Effector memory CD4-positive, alpha-beta T cell (primary cell): ENCODE data around the gene TRAPPC5.

ENCODE experiments used
- DNase-seq, 3 donors: peaks; one replicate each; pipeline ENCODE4 v3.0.0-alpha.2; 2020
- H3K27ac ChIP-seq: 2 replicates; pipeline ENCODE4 v1.7.0; 2013; ENCODE audit warnings: mild to moderate bottlenecking, low read length, moderate library complexity; ENCODE audit not compliant: insufficient read depth, poor library complexity, severe bottlenecking
- H3K27me3 ChIP-seq: replicated peaks from 2 replicates; pipeline ENCODE4 v1.7.0; 2013; ENCODE audit warnings: mild to moderate bottlenecking, low read length; ENCODE audit not compliant: insufficient read depth, control insufficient read depth, poor library complexity, severe bottlenecking
- H3K36me3 ChIP-seq: 2 replicates; pipeline ENCODE4 v1.7.0; 2013; ENCODE audit warnings: mild to moderate bottlenecking, low read length, moderate library complexity; ENCODE audit not compliant: control insufficient read depth, insufficient read depth
- H3K4me1 ChIP-seq: 2 replicates; pipeline ENCODE4 v1.7.0; 2013; ENCODE audit warnings: low read length, mild to moderate bottlenecking; ENCODE audit not compliant: control insufficient read depth, insufficient read depth, poor library complexity, severe bottlenecking
- H3K4me3 ChIP-seq: 2 replicates; pipeline ENCODE4 v1.7.0; 2013; ENCODE audit warnings: low read length, low read depth, mild to moderate bottlenecking; ENCODE audit not compliant: insufficient read depth, poor library complexity, severe bottlenecking
- H3K9me3 ChIP-seq: 2 replicates; pipeline ENCODE4 v1.7.0; 2013; ENCODE audit warnings: mild to moderate bottlenecking, low read length, moderate library complexity; ENCODE audit not compliant: control insufficient read depth

TRAPPC5 gene

DNA sequence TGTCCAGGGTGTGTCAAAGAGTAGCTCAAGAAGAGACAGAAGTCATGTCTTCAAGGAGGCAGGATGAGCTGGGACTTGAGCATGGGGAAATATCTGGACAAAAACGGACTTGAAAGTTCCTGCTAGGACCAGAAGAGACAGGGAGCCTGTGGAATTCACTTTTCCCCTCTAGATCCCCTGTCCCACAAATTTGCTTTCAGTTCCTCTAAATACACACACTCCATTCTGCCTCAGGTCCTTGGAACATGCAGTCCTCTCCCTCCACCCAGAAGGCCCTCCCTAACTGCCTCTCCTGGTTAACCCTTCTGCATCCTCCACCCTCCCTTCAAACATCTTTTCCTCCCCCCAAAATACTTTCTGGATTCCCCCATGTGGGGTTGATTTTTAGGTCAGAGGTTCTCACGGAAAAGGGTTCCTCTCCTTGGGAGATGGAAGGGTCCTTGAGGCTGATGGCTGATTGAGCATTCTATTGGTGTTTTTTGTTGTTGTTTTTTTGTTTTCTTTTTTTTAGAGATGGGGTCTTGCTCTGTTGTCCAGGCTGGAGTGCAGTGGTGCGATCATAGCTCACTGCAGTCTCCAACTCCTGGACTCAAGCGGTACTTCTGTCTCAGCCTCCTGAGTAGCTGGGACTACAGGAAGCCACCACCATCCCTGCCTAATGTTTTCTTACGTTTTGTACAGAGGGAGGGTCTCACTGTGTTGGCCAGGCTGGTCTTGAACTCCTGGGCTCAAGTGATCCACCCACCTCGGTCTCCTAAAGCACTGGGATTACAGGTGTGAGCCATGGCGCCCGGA, 18.7 kb upstream of the TRAPPC5 start:
- no peaks in the 10 kb centered on the region for H3K9me3 ChIP-seq
- peaks cover 7% of the 10 kb centered on the region for H3K4me1 ChIP-seq
- no peaks in the 10 kb centered on the region for H3K36me3 ChIP-seq
- H3K27ac ChIP-seq, result no peak overlapping the region
- DNase-seq, result no peak
- no peak overlapping the region for H3K4me3 ChIP-seq
- H3K27me3 ChIP-seq, result no peaks in the 10 kb centered on the region

DNA sequence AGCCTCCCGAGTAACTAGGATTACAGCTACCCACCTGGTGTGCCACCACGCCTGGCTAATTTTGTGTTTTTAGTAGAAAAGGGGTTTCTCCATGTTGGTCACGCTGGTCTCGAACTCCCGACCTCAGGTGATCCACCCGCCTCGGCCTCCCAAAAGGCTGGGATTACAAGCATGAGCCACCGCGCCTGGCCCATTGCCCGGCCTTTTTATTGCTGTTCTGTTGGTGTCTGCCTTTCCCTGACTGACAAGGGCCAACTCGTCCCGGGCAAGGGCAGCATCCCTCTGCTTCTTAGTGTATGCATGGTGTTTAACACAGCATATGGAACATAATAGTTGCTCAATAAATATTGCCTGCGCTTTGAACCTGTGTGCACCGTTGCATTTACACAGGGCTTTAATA, 18.0 kb upstream of the TRAPPC5 start:
- H3K4me1 ChIP-seq, result peaks cover 7% of the 10 kb centered on the region
- no peaks in the 10 kb centered on the region for H3K36me3 ChIP-seq
- H3K27me3 ChIP-seq, result no peaks in the 10 kb centered on the region
- DNase-seq, result no peak
- H3K4me3 ChIP-seq, result no peak overlapping the region
- no peaks in the 10 kb centered on the region for H3K9me3 ChIP-seq
- no peak overlapping the region for H3K27ac ChIP-seq

DNA sequence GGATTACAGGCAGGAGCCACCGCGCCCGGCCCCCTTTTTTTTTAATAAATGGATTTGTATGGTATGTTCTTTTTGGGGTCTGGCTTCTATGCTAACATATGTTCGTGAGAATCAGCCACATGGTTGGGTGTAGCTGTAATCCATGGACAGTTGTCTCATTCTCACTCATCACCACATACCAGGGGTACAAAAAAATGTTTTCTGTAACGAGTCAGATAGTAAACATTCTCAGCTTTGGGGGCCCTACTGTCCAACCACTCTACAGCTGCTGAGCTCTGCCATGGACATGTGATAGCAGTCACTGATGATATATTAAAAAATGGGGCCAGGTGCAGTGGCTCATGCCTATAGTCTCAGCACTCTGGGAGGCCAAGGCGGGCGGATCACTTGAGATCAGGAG, 16.9 kb upstream of the TRAPPC5 start:
- Histone ChIP-seq H3K27me3 (no peaks in the 10 kb centered on the region), H3K4me1 (no peaks in the 10 kb centered on the region), H3K36me3 (no peaks in the 10 kb centered on the region), H3K9me3 (no peaks in the 10 kb centered on the region), H3K27ac (no peak overlapping the region), H3K4me3 (no peak overlapping the region)
- DNase-seq, result no peak

DNA sequence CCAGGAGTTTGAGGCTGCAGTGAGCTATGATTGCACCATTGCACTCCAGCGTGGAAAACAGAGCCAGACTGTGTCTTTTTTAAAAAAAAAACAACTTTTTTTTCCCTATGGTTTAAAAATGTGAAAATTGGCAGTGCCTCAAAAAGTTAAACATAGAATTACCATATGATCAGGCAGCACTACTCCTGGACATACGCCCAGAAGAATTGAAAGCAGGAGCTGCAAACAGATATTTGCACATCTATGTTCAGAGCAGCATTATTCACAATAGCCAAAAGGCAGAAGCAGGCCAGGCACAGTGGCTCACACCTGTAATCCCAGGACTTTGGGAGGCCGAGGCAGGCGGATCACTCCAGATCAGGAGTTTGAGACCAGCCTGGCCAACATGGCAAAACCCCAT, 15.6 kb upstream of the TRAPPC5 start:
- Histone ChIP-seq H3K27me3 (no peaks in the 10 kb centered on the region), H3K27ac (no peak overlapping the region), H3K4me3 (no peak overlapping the region), H3K36me3 (no peaks in the 10 kb centered on the region), H3K9me3 (no peaks in the 10 kb centered on the region), H3K4me1 (peaks cover under 1% of the 10 kb centered on the region)
- DNase-seq, result no peak

DNA sequence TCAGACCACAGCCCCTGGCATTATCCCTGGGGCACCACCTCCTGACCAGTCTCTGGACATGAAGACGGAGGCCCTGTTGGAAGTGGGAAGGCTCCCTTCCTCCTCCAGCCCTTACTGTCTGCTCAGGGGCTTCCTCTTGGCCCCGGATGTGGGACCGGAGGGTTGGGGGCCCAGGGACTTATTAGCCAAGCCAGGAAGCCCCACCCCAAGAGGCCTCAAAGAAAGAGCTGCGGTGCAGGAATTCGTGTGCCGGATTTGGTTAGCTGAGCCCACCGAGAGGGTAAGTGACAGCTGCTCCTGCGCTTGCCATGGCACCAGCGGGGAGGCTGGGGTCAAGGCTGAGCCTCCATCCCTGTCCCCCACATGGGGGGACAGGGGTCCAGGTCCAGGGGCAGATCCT, 11.8 kb upstream of the TRAPPC5 start, which contains the start of gene RETN:
Gene RETN, plus strand, starts transcription at position 208 of the 400 bp plus-strand sequence. CDS start 278 bp downstream, outside the sequence.
- Histone ChIP-seq H3K4me3 (no peak within 1 kb of the TSS), H3K9me3 (no peaks in the 10 kb centered on the region), H3K27me3 (peaks cover 3% of the 10 kb centered on the region), H3K27ac (no peak within 1 kb of the TSS), H3K4me1 (peaks cover 4% of the 10 kb centered on the region), H3K36me3 (no peaks in the 10 kb centered on the region)
- DNase-seq, result no peak

DNA sequence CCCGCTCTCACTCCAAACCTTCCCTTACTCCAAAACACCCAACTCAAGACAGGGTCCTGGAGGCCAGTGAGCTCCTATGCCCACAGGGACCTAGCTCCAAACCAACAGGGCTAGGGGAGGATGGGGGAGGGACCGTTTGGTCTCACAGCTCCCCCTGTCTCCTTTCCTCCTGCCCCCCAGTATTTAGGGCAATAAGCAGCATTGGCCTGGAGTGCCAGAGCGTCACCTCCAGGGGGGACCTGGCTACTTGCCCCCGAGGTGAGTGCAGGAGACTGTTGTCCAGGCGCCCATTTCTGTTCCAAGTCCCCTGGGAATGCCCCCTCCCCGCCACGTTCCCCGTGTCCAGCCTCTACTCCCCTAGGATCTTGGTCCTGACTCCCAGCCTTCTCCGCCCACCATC, 11.0 kb upstream of the TRAPPC5 start:
- H3K4me1 ChIP-seq, result peaks cover 4% of the 10 kb centered on the region

DNA sequence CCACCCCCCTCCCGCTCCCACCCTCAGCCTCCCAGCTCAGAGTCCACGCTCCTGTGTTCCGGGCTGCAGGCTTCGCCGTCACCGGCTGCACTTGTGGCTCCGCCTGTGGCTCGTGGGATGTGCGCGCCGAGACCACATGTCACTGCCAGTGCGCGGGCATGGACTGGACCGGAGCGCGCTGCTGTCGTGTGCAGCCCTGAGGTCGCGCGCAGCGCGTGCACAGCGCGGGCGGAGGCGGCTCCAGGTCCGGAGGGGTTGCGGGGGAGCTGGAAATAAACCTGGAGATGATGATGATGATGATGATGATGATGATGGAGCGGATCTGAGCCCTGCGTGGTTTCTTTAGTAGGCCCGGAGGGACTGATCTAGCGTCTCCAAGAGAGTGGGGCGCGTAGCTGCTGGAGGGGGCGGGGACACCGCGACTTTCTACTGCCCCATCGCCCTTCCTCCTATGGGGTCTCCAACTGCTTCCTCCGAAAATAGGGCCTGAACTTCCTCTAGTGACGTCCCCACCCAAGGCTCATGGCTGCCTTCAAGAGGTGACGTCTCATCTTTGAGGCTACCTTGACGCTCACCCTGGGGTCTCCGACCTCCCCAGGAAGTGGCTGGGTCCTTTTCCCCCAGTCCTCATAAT, 10.4 kb upstream of the TRAPPC5 start:
- Histone ChIP-seq H3K27me3 (peaks cover 3% of the 10 kb centered on the region), H3K4me1 (peaks cover 4% of the 10 kb centered on the region), H3K9me3 (no peaks in the 10 kb centered on the region), H3K4me3 (no peak overlapping the region), H3K27ac (no peak overlapping the region), H3K36me3 (no peaks in the 10 kb centered on the region)
- no peak for DNase-seq

More for the DNA sequence above, 11.0 kb upstream of the TRAPPC5 start:
- no peaks in the 10 kb centered on the region for H3K36me3 ChIP-seq
- H3K27ac ChIP-seq, result no peak overlapping the region
- peaks cover 3% of the 10 kb centered on the region for H3K27me3 ChIP-seq
- no peak for DNase-seq
- H3K4me3 ChIP-seq, result no peak overlapping the region
- no peaks in the 10 kb centered on the region for H3K9me3 ChIP-seq

DNA sequence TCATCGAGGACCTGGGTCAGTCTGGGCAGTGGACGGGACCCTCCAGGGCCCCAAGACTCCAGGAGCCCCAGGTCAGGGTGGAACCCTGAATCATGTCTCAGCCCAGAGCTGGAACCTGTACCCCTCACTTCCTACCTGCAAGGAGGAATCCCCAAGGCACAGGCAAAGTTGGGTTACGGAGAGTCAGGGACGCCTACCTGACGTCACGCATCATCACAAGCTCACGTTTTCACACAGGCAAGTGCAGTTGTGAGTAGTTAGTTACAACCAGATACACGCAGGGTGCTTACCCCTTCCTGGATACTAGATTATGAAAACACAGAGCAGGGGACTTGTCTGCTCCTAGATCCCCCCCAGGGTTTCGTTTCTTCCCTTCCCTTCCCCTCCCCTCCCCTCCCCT, 9.8 kb upstream of the TRAPPC5 start:
- peaks cover 4% of the 10 kb centered on the region for H3K4me1 ChIP-seq
- no peak for DNase-seq
- no peaks in the 10 kb centered on the region for H3K9me3 ChIP-seq
- no peak overlapping the region for H3K27ac ChIP-seq
- peaks cover 3% of the 10 kb centered on the region for H3K27me3 ChIP-seq
- no peaks in the 10 kb centered on the region for H3K36me3 ChIP-seq
- H3K4me3 ChIP-seq, result no peak overlapping the region

DNA sequence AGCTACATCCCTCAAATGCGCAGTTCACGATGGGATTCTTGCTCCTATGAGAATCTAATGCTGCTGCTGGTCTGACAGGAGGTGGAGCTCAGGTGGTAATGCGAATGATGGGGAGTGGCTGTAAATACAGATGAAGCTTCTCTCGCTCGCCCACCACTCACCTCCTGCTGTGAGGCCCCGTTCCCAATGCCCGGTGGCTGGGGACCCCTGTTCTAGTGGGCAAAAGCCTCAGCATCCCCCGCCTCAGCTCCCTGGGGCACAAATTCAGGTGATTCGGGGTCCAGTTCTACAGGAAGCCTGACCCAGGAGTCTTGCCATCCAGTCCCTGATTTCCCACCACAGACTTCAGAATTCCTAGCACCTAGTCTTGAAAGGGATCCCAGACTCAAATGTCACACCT, 8.1 kb upstream of the TRAPPC5 start:
- H3K27me3 ChIP-seq, result peaks cover 3% of the 10 kb centered on the region

More for the DNA sequence above, 8.1 kb upstream of the TRAPPC5 start:
- H3K4me1 ChIP-seq, result peaks cover 13% of the 10 kb centered on the region
- H3K27ac ChIP-seq, result no peak overlapping the region
- no peak for DNase-seq
- H3K9me3 ChIP-seq, result no peaks in the 10 kb centered on the region
- no peak overlapping the region for H3K4me3 ChIP-seq
- no peaks in the 10 kb centered on the region for H3K36me3 ChIP-seq
